Astrocyte (in vitro differentiated cells and primary cell): ENCODE measurements around the gene CLEC4A. TPM values are rescaled to one million over a fixed set of nuclear protein-coding genes. Genes with fewer than 3 reads are reported as not detected.
"Not testable (repeated sequence)": the region's sequence is repeated elsewhere in the genome, so short reads cannot be mapped to it uniquely, and the experiment has no call there.

ENCODE experiments used
- DNase-seq: peaks from one replicate; pipeline ENCODE4 v3.0.0-alpha.2; 2010; ENCODE audit warnings: low read depth
- FAIRE-seq: peaks from 2 replicates; lab custom pipeline; 2011; peaks lifted over from hg19 to GRCh38; lab: Jason Lieb, UNC
- H2AFZ ChIP-seq: 2 replicates; pipeline ENCODE4 v1.6.0; 2012; ENCODE audit warnings: low read depth, low read length, inconsistent platforms
- H3K27ac ChIP-seq: 2 replicates; pipeline ENCODE4 v1.5.1; 2011; ENCODE audit warnings: low read depth, low read length, inconsistent platforms
- H3K27me3 ChIP-seq: 2 replicates; pipeline ENCODE4 v1.6.0; 2011; ENCODE audit warnings: low read length, inconsistent platforms; ENCODE audit not compliant: insufficient read depth
- H3K36me3 ChIP-seq: 2 replicates; pipeline ENCODE4 v1.5.1; 2011; ENCODE audit warnings: low read length, inconsistent platforms; ENCODE audit not compliant: insufficient read depth
- H3K4me1 ChIP-seq: 2 replicates; pipeline ENCODE4 v1.5.1; 2011; ENCODE audit warnings: low read length, inconsistent platforms; ENCODE audit not compliant: insufficient read depth
- H3K4me2 ChIP-seq: 2 replicates; pipeline ENCODE4 v1.6.0; 2012; ENCODE audit warnings: low read length, inconsistent platforms
- H3K4me3 ChIP-seq: 2 replicates; pipeline ENCODE4 v1.5.1; 2011; ENCODE audit warnings: low read depth, mild to moderate bottlenecking, low read length, inconsistent platforms; ENCODE audit not compliant: insufficient read depth
- H3K79me2 ChIP-seq: 2 replicates; pipeline ENCODE4 v1.6.0; 2012; ENCODE audit warnings: mild to moderate bottlenecking, low read length, inconsistent platforms; ENCODE audit not compliant: insufficient read depth
- H3K9ac ChIP-seq: 2 replicates; pipeline ENCODE4 v1.6.0; 2012; ENCODE audit warnings: mild to moderate bottlenecking, low read length, inconsistent platforms
- H3K9me3 ChIP-seq: 2 replicates; pipeline ENCODE4 v1.5.1; 2012; ENCODE audit warnings: low read depth, mild to moderate bottlenecking, low read length, inconsistent platforms; ENCODE audit not compliant: insufficient read depth
- H4K20me1 ChIP-seq: 2 replicates; pipeline ENCODE4 v1.6.0; 2012; ENCODE audit warnings: low read length, inconsistent platforms; ENCODE audit not compliant: insufficient read depth
- H3K27ac Mint-ChIP-seq: one replicate; pipeline ENCODE4 v1.8.0; 2021; ENCODE audit warnings: mild to moderate bottlenecking, mixed read lengths; ENCODE audit not compliant: unreplicated experiment
- H3K27me3 Mint-ChIP-seq: one replicate; pipeline ENCODE4 v1.8.0; 2021; ENCODE audit warnings: low read depth, mixed read lengths; ENCODE audit not compliant: unreplicated experiment
- H3K36me3 Mint-ChIP-seq: one replicate; pipeline ENCODE4 v1.8.0; 2021; ENCODE audit warnings: low read depth, mixed read lengths; ENCODE audit not compliant: unreplicated experiment
- H3K4me1 Mint-ChIP-seq: one replicate; pipeline ENCODE4 v1.8.0; 2021; ENCODE audit warnings: low read depth, mixed read lengths; ENCODE audit not compliant: unreplicated experiment
- H3K4me3 Mint-ChIP-seq: one replicate; pipeline ENCODE4 v1.8.0; 2021; ENCODE audit warnings: mild to moderate bottlenecking, moderate library complexity, mixed read lengths; ENCODE audit not compliant: unreplicated experiment
- H3K9me3 Mint-ChIP-seq: one replicate; pipeline ENCODE4 v1.8.0; 2021; ENCODE audit warnings: mild to moderate bottlenecking, mixed read lengths; ENCODE audit not compliant: unreplicated experiment
- CTCF ChIP-seq: IDR thresholded peaks from 2 replicates; pipeline ENCODE4 v1.5.1; 2011; ENCODE audit warnings: low read depth, mild to moderate bottlenecking, inconsistent platforms, low read length, moderate library complexity; ENCODE audit not compliant: insufficient read depth
- EZH2 ChIP-seq: IDR thresholded peaks from 2 replicates; pipeline ENCODE4 v1.6.1; 2012; ENCODE audit warnings: mild to moderate bottlenecking, low read length, inconsistent platforms; ENCODE audit not compliant: insufficient read depth
- total RNA-seq: library from RNA; stranded (reverse); gene quantifications from 2 replicates; pipeline ENCODE4 v1.2.1, GENCODE V29; 2021

CLEC4A gene
- total RNA-seq, 1 donor from 2014 or later, result 0.32 TPM

GRCh38 chr12:8087666-8088065 lies 35.8 kb upstream of the CLEC4A start:
- H3K4me3 Mint-ChIP-seq, result no peak overlapping the region
- DNase-seq, result no peak
- Histone ChIP-seq H3K9ac (no peak overlapping the region), H3K4me2 (no peak overlapping the region), H3K27ac (no peak overlapping the region), H3K4me3 (no peak overlapping the region), H3K27me3 (no peaks in the 10 kb centered on the region), H2AFZ (no peak overlapping the region), H4K20me1 (peaks cover 37% of the 10 kb centered on the region), H3K36me3 (peaks cover 17% of the 10 kb centered on the region), H3K4me1 (peaks cover 4% of the 10 kb centered on the region), H3K79me2 (peaks cover 66% of the 10 kb centered on the region), H3K9me3 (no peaks in the 10 kb centered on the region)
- peaks cover 11% of the 10 kb centered on the region for H3K4me1 Mint-ChIP-seq
- no peak overlapping the region for H3K27ac Mint-ChIP-seq
- no peak for TF ChIP-seq EZH2
- no peak for TF ChIP-seq CTCF
- no peak for FAIRE-seq
- peaks cover under 1% of the 10 kb centered on the region for H3K36me3 Mint-ChIP-seq
- no peaks in the 10 kb centered on the region for H3K27me3 Mint-ChIP-seq
- peaks cover under 1% of the 10 kb centered on the region for H3K9me3 Mint-ChIP-seq

GRCh38 chr12:8088574-8088973 lies 34.8 kb upstream of the CLEC4A start:
- H3K4me2 ChIP-seq, result no peak overlapping the region
- H3K4me1 ChIP-seq, result no peaks in the 10 kb centered on the region
- H3K27ac ChIP-seq, result no peak overlapping the region
- peaks cover 57% of the 10 kb centered on the region for H3K79me2 ChIP-seq
- H2AFZ ChIP-seq, result no peak overlapping the region
- peaks cover 26% of the 10 kb centered on the region for H3K36me3 ChIP-seq
- H3K4me3 ChIP-seq, result no peak overlapping the region
- FAIRE-seq (no peak), DNase-seq (no peak)
- TF ChIP-seq EZH2 (no peak), CTCF (no peak)
- peaks cover 34% of the 10 kb centered on the region for H4K20me1 ChIP-seq
- H3K9me3 Mint-ChIP-seq, result no peaks in the 10 kb centered on the region
- no peak overlapping the region for H3K9ac ChIP-seq
- H3K4me3 Mint-ChIP-seq, result no peak overlapping the region
- H3K27me3 ChIP-seq, result no peaks in the 10 kb centered on the region
- peaks cover 2% of the 10 kb centered on the region for H3K36me3 Mint-ChIP-seq
- no peaks in the 10 kb centered on the region for H3K27me3 Mint-ChIP-seq
- H3K4me1 Mint-ChIP-seq, result peaks cover 8% of the 10 kb centered on the region
- H3K27ac Mint-ChIP-seq, result no peak overlapping the region
- H3K9me3 ChIP-seq, result no peaks in the 10 kb centered on the region

GRCh38 chr12:8089277-8089676 lies 34.1 kb upstream of the CLEC4A start:
- H3K9ac ChIP-seq, H2AFZ ChIP-seq, H3K4me2 ChIP-seq, H3K9me3 ChIP-seq, H3K4me3 ChIP-seq, DNase-seq, H3K4me1 Mint-ChIP-seq, H3K4me1 ChIP-seq, H3K36me3 Mint-ChIP-seq, H3K4me3 Mint-ChIP-seq, H3K27ac Mint-ChIP-seq, H3K27me3 ChIP-seq, H3K27me3 Mint-ChIP-seq, H3K27ac ChIP-seq, FAIRE-seq, H3K9me3 Mint-ChIP-seq: not testable (repeated sequence)
- peaks cover 50% of the 10 kb centered on the region for H3K79me2 ChIP-seq
- H3K36me3 ChIP-seq, result peaks cover 29% of the 10 kb centered on the region
- peaks cover 27% of the 10 kb centered on the region for H4K20me1 ChIP-seq
